Endothelial cell of umbilical vein (primary cell): ENCODE data around the gene SP6. TPM values are rescaled to one million over a fixed set of nuclear protein-coding genes. Genes with fewer than 3 reads are reported as not detected.

ENCODE experiments used
- BruUV-seq: library from RNA; stranded (reverse); fragments of 400-500 nt; replicated peaks from 2 replicates; lab custom pipeline; 2021; lab: Mats Ljungman, UMichigan
- CTCF ChIA-PET: fragments of 300-600, 350-600 bp; sonication (Branson Sonifier 250); formaldehyde crosslinking; loops from one replicate; lab custom pipeline; 2021; ENCODE audit warnings: antibody characterized with exemption, inconsistent platforms; lab: Charles Lee
- POLR2A ChIA-PET: fragments of 300-600, 350-600 bp; sonication (Branson Sonifier 250); formaldehyde crosslinking; loops from one replicate; lab custom pipeline; 2021; ENCODE audit warnings: antibody characterized with exemption, inconsistent platforms; lab: Charles Lee
- DNase-seq: peaks from one replicate; pipeline ENCODE4 v3.0.0-alpha.2; 2011; ENCODE audit warnings: low read depth, low spot score
- FAIRE-seq: peaks from 2 replicates; lab custom pipeline; 2011; peaks lifted over from hg19 to GRCh38; lab: Jason Lieb, UNC
- H2AFZ ChIP-seq: 2 replicates; pipeline ENCODE4 v1.6.0; 2012; ENCODE audit warnings: low read depth, low read length, control low read depth, inconsistent platforms
- H3K27ac ChIP-seq: 2 replicates; pipeline ENCODE4 v1.5.1; 2011; ENCODE audit warnings: low read depth, mild to moderate bottlenecking, control low read depth, low read length, moderate library complexity; ENCODE audit not compliant: insufficient read depth
- H3K27me3 ChIP-seq, 2 experiments: 2 replicates each; pipeline versions ENCODE4 v1.6.0 to v1.6.1; 2011; ENCODE audit warnings: low read length in 2 of 2, mixed read lengths in 1 of 2; ENCODE audit not compliant: control insufficient read depth in 2 of 2, insufficient read depth in 2 of 2
- H3K36me3 ChIP-seq, 2 experiments: 2 replicates in 1 of 2; 3 replicates in 1 of 2; pipeline ENCODE4 v1.5.1; 2011; ENCODE audit warnings: low read length in 2 of 2, mild to moderate bottlenecking in 1 of 2, moderate library complexity in 1 of 2; ENCODE audit not compliant: control insufficient read depth in 2 of 2, insufficient read depth in 2 of 2; ENCODE audit errors: extremely low read depth in 1 of 2
- H3K4me1 ChIP-seq: 3 replicates; pipeline ENCODE4 v1.5.1; 2011; ENCODE audit warnings: mild to moderate bottlenecking, low read length; ENCODE audit not compliant: control insufficient read depth, insufficient read depth; ENCODE audit errors: extremely low read depth
- H3K4me2 ChIP-seq: 2 replicates; pipeline ENCODE4 v1.6.1; 2011; ENCODE audit warnings: low read length, control low read depth, mixed read lengths; ENCODE audit not compliant: insufficient read depth
- H3K4me3 ChIP-seq, 3 experiments: fragments of 200-600 bp in 1 of 3; sonication (generic), shearing (Covaris generic) in 1 of 3; replicated peaks in 1 of 3; 2 replicates each; pipeline ENCODE4 v1.5.1; 2011 to 2016; ENCODE audit warnings: control low read depth in 3 of 3, low read length in 3 of 3, mild to moderate bottlenecking in 2 of 3, inconsistent platforms in 1 of 3, low read depth in 1 of 3, moderate library complexity in 1 of 3; ENCODE audit not compliant: insufficient read depth in 1 of 3
- H3K79me2 ChIP-seq: 2 replicates; pipeline ENCODE4 v1.6.0; 2012; ENCODE audit warnings: low read length, inconsistent platforms; ENCODE audit not compliant: control insufficient read depth, insufficient read depth
- H3K9ac ChIP-seq: replicated peaks from 2 replicates; pipeline ENCODE3; 2011; ENCODE audit warnings: low read length, control low read depth; ENCODE audit not compliant: insufficient read depth; ENCODE audit errors: extremely low read depth
- H3K9me1 ChIP-seq: replicated peaks from 3 replicates; pipeline ENCODE4 v1.6.0; 2011; ENCODE audit warnings: mild to moderate bottlenecking, low read length; ENCODE audit not compliant: control insufficient read depth, insufficient read depth; ENCODE audit errors: extremely low read depth
- H3K9me3 ChIP-seq: replicated peaks from 2 replicates; pipeline ENCODE4 v1.5.1; 2012; ENCODE audit warnings: low read length, inconsistent platforms; ENCODE audit not compliant: control insufficient read depth, insufficient read depth
- H4K20me1 ChIP-seq: replicated peaks from 2 replicates; pipeline ENCODE3; 2011; ENCODE audit warnings: mild to moderate bottlenecking, low read length; ENCODE audit not compliant: control insufficient read depth, insufficient read depth; ENCODE audit errors: extremely low read depth
- CTCF ChIP-seq, 2 donors: IDR thresholded peaks; 1 replicate in 1 of 2; 2 replicates in 1 of 2; pipeline ENCODE4 v1.5.1; 2011; ENCODE audit warnings: low read length in 2 of 2, mild to moderate bottlenecking in 2 of 2, moderate library complexity in 2 of 2, control low read depth in 1 of 2, inconsistent platforms in 1 of 2, low read depth in 1 of 2; ENCODE audit not compliant: insufficient read depth in 1 of 2; ENCODE audit errors: extremely low read depth in 1 of 2
- FOS ChIP-seq: IDR thresholded peaks from 2 replicates; pipeline ENCODE4 v1.6.1; 2011; ENCODE audit warnings: mild to moderate bottlenecking, low read length, moderate library complexity, borderline replicate concordance; ENCODE audit not compliant: insufficient read depth
- GATA2 ChIP-seq: IDR thresholded peaks from 2 replicates; pipeline ENCODE4 v1.7.0; 2011; ENCODE audit warnings: low read depth, mild to moderate bottlenecking, moderate library complexity, mixed read lengths, low read length; ENCODE audit not compliant: insufficient read length, insufficient read depth
- JUN ChIP-seq: IDR thresholded peaks from 2 replicates; pipeline ENCODE4 v1.6.1; 2011; ENCODE audit warnings: borderline replicate concordance, low read depth; ENCODE audit not compliant: insufficient read length, insufficient read depth
- POLR2A ChIP-seq: IDR thresholded peaks from 2 replicates; pipeline ENCODE4 v1.6.1; 2012; ENCODE audit warnings: low read depth, mild to moderate bottlenecking, control low read depth, low read length
- POLR2AphosphoS5 ChIP-seq: IDR thresholded peaks from 2 replicates; pipeline ENCODE4 v1.6.1; 2012; ENCODE audit warnings: low read depth, mild to moderate bottlenecking, control low read depth, low read length, moderate library complexity; ENCODE audit not compliant: insufficient read depth
- dilution Hi-C: fragments of 300-500 bp; cut with MboI; formaldehyde crosslinking; loops from one replicate; pipeline ENCODE4 v1.15.0; 2019; ENCODE audit warnings: low sequenced_read_pairs; ENCODE audit not compliant: extremely low pct_ligation_motif_present
- intact Hi-C: fragments of 100-400 bp; cut with micrococcal nuclease; formaldehyde crosslinking; loops from one replicate; pipeline ENCODE4 v1.10.0; 2022
- polyA plus RNA-seq, 4 experiments: library from polyadenylated mRNA; depleted of rRNA in 3 of 4; stranded (reverse) in 3 of 4; unstranded in 1 of 4; fragments of >200 nt; gene quantifications; 2 replicates each; pipeline versions ENCODE4 v1.2.1 to v1.2.3, GENCODE V29; 2011 to 2012; ENCODE audit warnings: missing spikeins in 1 of 4
- total RNA-seq: library from RNA; stranded (reverse); gene quantifications from 2 replicates; pipeline ENCODE4 v1.2.3, GENCODE V29; 2021
- TF ChIP-seq, protein P1 (sequence below): IDR thresholded peaks from 2 replicates; pipeline ENCODE4 v1.6.1; 2011; ENCODE audit not compliant: insufficient read depth, insufficient read length

Gene SP6
- total and polyA plus RNA-seq, 2 donors (not counting 3 experiments of a cell fraction or from before 2014, with no cell fraction given), result 0.11 to 1.3 TPM

- no peak for FAIRE-seq
Measured at GRCh38 chr17:47807421-47807820, 43.5 kb downstream of the SP6 start.

DNA sequence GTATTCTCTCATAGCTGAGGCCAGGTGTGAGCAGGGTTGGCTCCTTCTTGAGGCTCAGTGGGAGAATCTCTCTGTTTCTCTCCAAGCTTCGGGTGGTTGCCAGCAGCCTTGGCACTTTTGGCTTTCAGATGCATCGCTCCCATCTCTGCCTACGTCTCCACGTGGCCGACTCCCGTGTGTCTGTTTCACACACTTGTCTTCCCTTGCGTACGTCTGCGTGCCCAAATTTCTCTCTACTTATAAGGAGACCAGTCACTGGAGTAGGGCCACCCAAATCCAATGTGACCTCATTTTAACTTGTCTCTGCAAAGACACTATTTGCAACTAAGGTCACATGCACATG, 44.1 kb downstream of the SP6 start:
- no peak overlapping the region for H3K4me3 ChIP-seq
- ChIA-PET CTCF (no interaction called here), POLR2A (no interaction called here)
- TF ChIP-seq, protein P1, sequence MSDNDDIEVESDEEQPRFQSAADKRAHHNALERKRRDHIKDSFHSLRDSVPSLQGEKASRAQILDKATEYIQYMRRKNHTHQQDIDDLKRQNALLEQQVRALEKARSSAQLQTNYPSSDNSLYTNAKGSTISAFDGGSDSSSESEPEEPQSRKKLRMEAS, result no peak
- TF ChIP-seq FOS (no peak), POLR2A (no peak), CTCF (IDR thresholded peaks at IDR 0.05; ENCODE audit: extremely low read depth in 1 of 2, insufficient read depth in 1 of 2, low read depth in 1 of 2, low read length in 2 of 2) (no peak), GATA2 (no peak), JUN (no peak), POLR2AphosphoS5 (no peak)
- dilution Hi-C loops (no loop called here), intact Hi-C loops (no loop called here)
- H2AFZ ChIP-seq, result no peak overlapping the region
- H4K20me1 ChIP-seq, result no peaks in the 10 kb centered on the region
- H3K27me3 ChIP-seq, result no peaks in the 10 kb centered on the region
- DNase-seq (no peak), FAIRE-seq (no peak)
- H3K9me1 ChIP-seq, result no peaks in the 10 kb centered on the region
- no peak overlapping the region for H3K4me2 ChIP-seq
- H3K9me3 ChIP-seq, result no peaks in the 10 kb centered on the region
- H3K9ac ChIP-seq, result no peak overlapping the region
- no TSS peak for BruUV-seq
- peaks cover 3 to 29% of the 10 kb centered on the region in 2 experiments for H3K36me3 ChIP-seq
- no peak overlapping the region for H3K27ac ChIP-seq
- peaks cover 9% of the 10 kb centered on the region for H3K4me1 ChIP-seq
- no peaks in the 10 kb centered on the region for H3K79me2 ChIP-seq

More at GRCh38 chr17:47807421-47807820, 43.5 kb downstream of the SP6 start:
- H3K27me3 ChIP-seq, result no peaks in the 10 kb centered on the region
- no peak overlapping the region for H2AFZ ChIP-seq
- BruUV-seq, result TSS peak; percentile 14
- ChIA-PET CTCF (interaction anchor here (1.1 kb wide), 1 partner anchor 24 kb away, joined by 3 read pairs; the partner anchor contains the start of genes LRRC46 and MRPL10), POLR2A (no interaction called here)
- H3K4me3 ChIP-seq, result no peak overlapping the region
- H3K36me3 ChIP-seq, result peaks cover 3 to 29% of the 10 kb centered on the region in 2 experiments
- intact Hi-C loops, result no loop called here
- no peaks in the 10 kb centered on the region for H3K79me2 ChIP-seq
- H3K4me1 ChIP-seq, result peaks cover 9% of the 10 kb centered on the region
- H3K9me1 ChIP-seq, result no peaks in the 10 kb centered on the region
- no peak for DNase-seq
- dilution Hi-C loops, result no loop called here
- no peaks in the 10 kb centered on the region for H4K20me1 ChIP-seq
- no peak overlapping the region for H3K27ac ChIP-seq
- H3K9ac ChIP-seq, result no peak overlapping the region
- H3K4me2 ChIP-seq, result no peak overlapping the region
- no peaks in the 10 kb centered on the region for H3K9me3 ChIP-seq
- TF ChIP-seq GATA2 (no peak), JUN (no peak)
